GM19193 (cell line): Measurements from ENCODE around the gene TCF19.

Experiments used
- POLR2A ChIP-seq: IDR thresholded peaks from 4 replicates; pipeline ENCODE4 v1.6.1; 2011; ENCODE audit not compliant: insufficient read depth, insufficient read length; ENCODE audit errors: extremely low read depth

Gene TCF19

DNA sequence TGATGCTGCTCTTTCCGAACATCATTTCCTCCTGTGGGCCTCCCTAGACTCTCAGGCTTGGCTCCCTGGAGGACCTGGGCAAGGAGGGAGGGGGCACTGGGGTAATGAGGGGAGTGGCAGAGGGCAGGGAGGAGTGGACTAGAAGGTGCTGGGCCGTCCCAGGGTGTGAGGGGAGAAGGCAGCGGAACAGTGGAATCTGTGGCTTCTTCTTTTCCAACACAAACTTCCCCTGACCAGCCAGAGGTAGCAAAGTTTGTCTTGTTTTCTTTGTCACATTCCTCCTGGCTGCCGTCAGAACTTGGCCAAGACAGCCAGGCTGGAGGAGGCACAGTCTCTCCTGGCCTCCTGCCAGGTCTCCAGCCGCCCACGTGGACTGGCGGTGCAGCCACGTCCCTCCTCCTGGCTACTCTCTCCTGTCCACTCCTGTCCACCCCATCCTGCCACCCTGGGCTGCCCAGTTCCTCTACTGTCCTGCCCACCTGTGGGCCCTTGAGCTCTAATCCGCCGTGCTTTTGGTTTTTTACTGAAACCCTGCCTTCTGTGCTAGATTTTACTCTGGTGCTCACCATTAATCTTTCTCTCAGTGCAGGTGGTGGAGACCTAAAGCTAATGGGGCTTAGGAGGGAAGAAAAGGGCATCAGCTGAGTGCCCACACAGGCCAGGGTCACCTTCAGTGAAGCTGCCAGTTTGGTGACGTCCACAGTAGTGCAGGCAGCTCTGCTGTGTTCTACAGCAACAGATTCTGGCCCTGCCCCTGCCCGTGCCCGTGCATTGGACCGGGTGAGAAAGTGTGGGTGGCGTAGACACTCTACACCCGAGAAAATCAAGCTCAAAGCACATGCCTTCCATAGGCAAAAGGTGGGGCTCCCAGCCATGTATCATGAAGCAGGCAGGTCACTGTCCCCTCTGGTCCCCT, 35.3 kb upstream of the TCF19 start:
- no peak for TF ChIP-seq POLR2A

DNA sequence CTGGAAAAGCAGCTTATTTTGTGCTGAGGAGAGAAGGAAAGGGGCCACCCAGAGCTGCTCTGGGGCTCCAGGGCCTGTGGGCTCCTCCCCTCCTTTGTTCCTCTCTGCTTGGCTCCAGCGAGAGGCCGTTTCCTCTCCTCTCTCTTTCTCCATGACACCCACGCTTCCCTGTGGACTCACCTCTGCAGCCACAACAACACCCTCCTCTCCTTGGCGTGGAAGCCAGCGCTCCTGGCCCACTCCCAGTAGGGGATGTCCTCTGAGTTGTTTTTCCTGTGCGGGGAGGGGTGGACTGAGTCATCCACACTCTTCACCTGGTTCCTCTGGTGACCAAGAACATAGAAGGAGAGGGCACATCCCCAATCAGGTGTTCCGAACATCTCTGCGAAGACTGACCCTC, 33.2 kb upstream of the TCF19 start:
- TF ChIP-seq POLR2A: no peak

DNA sequence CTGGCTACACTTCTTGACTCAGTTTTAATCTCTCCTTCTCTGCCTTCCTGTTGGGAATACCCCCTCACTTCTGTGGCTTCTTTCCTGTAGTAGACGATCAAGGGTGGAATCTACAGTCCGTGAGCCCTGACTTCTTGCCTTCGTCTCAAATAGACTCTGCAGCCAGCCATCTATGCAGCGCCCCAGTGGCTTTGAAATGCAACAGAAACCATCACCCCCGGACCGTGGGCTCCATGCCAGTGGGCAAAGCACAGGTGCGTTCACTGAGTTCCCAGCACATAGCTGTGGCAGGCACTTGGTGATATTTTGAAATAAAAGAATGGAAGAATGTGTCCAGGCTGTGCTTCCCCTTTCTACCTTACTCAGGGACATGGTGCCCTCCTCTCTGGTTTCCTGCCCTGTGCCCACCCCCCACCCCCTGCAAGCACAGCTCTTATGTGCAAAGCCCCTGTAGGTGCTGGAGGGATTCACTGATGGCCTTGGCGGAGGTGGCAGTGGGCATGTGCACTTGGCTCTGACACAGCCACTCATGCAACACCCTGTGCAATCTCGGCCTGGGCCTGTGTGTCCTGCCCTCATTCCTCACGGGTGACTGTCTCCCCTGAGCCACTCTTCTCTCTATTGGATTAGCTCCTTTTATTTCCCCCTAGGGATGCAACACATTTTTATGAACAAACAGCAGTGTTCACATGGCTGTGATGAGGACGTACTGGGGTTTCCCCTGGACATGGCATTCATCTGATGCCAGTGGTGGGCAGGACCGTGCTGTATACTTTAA, 32.6 kb upstream of the TCF19 start:
- no peak for TF ChIP-seq POLR2A

- TF ChIP-seq POLR2A: no peak
Observed at GRCh38 chr6:31126396-31127175, 31.8 kb upstream of the TCF19 start.

DNA sequence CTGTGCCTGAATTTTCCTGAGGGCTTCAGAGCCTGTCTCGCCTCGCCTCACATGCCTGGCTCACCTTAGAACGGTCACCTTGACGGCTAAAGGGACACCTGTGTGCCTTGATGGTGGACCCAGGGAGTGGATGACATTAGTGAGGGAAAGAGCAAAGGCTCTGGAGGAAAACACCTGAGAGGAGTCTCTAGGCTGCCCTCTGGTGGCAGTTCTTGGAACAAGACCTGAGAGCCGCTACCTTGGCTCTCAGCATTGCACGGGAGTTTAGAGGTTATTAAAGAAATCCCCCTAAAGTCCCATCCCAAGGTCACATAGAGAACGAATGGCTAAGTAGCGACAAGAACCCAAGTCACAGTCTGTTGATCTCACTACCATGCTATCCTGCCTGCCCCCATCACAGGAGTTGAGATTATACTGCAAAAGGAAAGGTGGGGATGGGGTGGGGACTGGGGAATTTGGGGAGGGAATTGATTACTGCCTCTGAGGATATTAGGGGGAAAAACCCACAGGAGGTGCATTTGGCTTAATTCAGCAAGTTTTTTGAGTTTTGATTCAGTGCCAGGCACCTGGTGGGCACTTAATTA, 30.2 kb upstream of the TCF19 start:
- TF ChIP-seq POLR2A: no peak

GRCh38 chr6:31129130-31129529, 29.3 kb upstream of the TCF19 start:
- TF ChIP-seq POLR2A: no peak

DNA sequence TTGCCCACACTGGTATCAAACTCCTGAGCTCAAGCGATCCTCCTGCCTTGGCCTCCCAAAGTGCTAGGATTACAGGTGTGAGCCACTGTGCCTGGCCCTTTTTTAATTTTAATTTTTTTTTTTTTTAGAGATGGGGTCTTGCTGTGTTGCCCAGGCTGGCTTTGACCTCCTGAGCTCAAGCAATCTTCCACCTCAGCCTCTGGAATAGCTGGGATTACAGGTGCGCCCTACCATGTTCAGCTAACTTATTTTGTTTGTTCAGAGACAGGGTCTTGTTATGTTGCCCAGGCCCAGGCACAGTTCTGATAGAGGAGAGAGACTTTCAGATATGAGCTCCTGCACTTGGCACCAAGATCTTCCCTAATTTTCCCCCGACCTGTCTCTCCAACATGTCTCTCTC, 27.6 kb upstream of the TCF19 start:
- TF ChIP-seq POLR2A: no peak

GRCh38 chr6:31131595-31131994, 26.8 kb upstream of the TCF19 start:
- no peak for TF ChIP-seq POLR2A

- no peak for TF ChIP-seq POLR2A
Observed at GRCh38 chr6:31132806-31133205, 25.6 kb upstream of the TCF19 start.

DNA sequence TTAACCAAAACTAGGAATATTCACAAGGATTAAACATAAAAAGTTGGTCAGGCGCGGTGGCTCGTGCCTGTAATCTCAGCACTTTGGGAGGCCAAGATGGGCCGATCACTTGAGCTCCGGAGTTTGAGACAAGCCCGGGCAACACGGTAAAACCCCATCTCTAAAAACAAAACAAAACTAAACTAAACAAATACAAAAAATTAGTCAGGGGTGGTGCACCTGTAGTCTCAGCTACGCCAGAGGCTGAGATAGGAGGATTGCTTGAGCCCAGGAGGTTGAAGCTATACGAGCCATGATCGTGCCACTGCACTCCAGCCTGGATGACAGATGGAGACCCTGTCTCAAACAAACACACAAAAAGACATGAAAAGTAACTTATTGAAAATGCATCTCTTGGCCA, 22.7 kb upstream of the TCF19 start:
- TF ChIP-seq POLR2A: no peak

DNA sequence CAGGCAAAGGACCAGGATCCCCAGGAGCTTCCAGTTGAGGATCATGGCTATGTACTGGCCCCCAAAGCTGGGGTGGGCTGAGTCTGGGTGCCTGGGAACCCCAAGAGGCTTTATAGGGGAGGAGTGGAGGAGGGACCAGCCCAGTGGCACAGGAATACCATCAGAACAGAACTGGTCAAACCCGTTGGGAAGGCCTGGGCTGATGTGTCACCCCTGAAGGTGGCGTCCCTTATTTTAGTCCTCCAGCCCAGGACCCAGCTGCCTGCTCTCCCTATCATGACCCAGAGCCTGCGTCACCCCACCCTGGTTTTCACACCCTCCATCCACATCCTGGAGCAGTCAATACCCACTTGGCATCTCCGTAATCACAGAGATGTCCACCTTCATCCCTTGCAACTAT, 19.4 kb upstream of the TCF19 start, which contains the start of gene PSORS1C2:
Gene PSORS1C2 (minus strand): TSS at position 85 of the 400 bp plus-strand sequence. CDS start 40 bp downstream, at position 45.
- TF ChIP-seq POLR2A: no peak

- no peak for TF ChIP-seq POLR2A
Observed at GRCh38 chr6:31139599-31139998, 18.8 kb upstream of the TCF19 start.

DNA sequence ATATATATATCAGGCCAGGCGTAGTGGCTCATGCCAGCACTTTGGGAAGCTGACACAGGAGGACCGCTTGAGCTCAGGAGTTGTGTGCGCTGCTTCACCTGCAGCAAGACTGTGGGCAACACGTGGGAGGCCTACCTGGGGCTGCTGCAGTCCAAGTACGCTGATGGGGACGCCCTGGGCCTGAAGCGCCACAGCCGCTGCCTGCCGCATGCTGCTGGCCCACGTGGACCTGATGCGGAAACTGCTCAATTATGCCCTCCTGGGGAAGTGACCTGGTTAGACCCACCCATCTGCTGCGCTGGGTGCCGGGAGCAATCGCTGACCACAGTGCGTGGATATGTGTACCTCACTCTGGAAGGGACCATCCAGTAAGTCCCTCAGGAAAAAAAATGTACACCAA, 17.7 kb upstream of the TCF19 start:
- no peak for TF ChIP-seq POLR2A

GRCh38 chr6:31142361-31142761, 16.0 kb upstream of the TCF19 start:
- TF ChIP-seq POLR2A: no peak

DNA sequence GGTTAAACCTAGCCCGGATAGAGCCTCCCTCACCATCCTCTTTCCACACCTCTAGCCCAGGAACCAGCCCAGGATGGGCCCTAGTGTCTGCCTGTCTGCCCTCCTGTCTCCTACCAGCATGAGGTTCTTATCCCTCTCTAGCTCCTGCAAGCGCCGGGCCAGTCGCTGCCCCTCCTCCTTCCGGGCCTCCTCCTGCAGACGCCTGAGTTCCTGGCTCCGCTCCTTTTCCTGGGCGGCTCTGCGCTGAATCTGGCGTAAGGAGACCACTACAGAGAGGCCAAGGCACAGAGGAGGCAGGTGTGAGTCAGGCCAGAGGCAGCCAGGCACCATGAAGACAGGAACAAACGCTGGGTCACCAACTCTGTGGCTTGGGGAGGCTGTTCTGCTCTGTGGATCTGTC, 15.2 kb upstream of the TCF19 start:
- no peak for TF ChIP-seq POLR2A
